Heart left ventricle (tissue), 13 donors: ENCODE results near the gene RCAN3.

Experiments
- POLR2A ChIP-seq, 2 donors: fragments of 450-650 bp; IDR thresholded peaks; one replicate each; pipeline ENCODE4 v1.6.1; 2017; ENCODE audit warnings: antibody characterized with exemption in 2 of 2, mild to moderate bottlenecking in 2 of 2, moderate library complexity in 2 of 2
- TF ChIP-seq, protein P1 (sequence below), 12 donors: fragments of 200-600 bp; sonication (generic) in 4 of 12; IDR thresholded peaks; one replicate each; pipeline versions ENCODE4 v1.5.0 to v1.8.0; 2018 to 2022; ENCODE audit warnings: antibody characterized with exemption in 12 of 12, mild to moderate bottlenecking in 5 of 12
- donor health status: ischemic (EF 13 %, LVEDD 7.1; RV severe dilation, severe dysfunction).
- donor health status: DM: no; HTN: yes; CAD: no.
- donor health status: DM: no; HTN: no; CAD: no.
- donor health status: ischemic (EF 25% LVEDD 6.9; RV normal size, moderate dysfunction).
- donor health status: ischemic (EF 25% LVEDD 5.7; RV mildly dilated, moderate dysfunction).
- donor health status: ischemic (EF 35%, LVEDD 5.7; RV mildly dilated, moderate dysfunction).
- donor health status: nonischemic (EF 11% LVEDD 7.7; RV severe dilation, severe dysfunction).
- donor health status: DM: yes; HTN: yes; CAD: no.
- donor health status: PGD.
- donor health status: ischemic (EF 29% LVEDD 5.4; RV normal size, mild dysfunction).
- donor health status: nonischemic (EF 23%, LVEDD 6.1; RV moderate dilation, normal function).

DNA sequence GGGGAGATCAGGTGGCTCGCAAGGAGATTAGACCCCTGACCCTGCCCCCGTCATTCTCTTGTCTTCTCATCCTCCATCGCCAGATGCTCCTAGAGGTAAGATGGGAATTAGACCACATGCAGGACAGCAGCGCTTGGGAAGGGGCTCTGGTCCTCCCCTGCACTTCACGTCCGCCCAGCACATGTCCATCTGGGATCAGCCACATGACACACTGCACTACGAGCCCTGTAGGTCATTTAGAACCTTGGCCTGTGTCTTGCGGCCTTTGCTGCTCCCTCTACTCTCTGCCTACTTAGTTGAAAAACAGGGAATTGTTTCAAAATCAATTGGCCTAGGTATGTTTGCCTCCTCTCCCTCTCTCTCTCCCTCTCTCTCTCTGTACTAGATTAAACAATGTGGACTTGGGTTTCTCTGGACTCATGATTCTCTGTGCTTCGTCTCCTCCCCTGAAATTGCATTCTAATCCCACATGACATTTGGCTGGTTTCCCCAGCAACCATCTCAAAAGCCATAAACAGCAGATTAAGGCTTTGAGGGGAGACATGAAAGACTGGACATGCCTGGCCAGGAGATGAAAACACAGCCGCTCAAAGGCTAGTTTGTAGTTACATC is 49.4 kb downstream of the RCAN3 start:
- TF ChIP-seq, protein P1, sequence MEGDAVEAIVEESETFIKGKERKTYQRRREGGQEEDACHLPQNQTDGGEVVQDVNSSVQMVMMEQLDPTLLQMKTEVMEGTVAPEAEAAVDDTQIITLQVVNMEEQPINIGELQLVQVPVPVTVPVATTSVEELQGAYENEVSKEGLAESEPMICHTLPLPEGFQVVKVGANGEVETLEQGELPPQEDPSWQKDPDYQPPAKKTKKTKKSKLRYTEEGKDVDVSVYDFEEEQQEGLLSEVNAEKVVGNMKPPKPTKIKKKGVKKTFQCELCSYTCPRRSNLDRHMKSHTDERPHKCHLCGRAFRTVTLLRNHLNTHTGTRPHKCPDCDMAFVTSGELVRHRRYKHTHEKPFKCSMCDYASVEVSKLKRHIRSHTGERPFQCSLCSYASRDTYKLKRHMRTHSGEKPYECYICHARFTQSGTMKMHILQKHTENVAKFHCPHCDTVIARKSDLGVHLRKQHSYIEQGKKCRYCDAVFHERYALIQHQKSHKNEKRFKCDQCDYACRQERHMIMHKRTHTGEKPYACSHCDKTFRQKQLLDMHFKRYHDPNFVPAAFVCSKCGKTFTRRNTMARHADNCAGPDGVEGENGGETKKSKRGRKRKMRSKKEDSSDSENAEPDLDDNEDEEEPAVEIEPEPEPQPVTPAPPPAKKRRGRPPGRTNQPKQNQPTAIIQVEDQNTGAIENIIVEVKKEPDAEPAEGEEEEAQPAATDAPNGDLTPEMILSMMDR (IDR thresholded peaks at IDR 0.05) = no peak
- TF ChIP-seq POLR2A (IDR thresholded peaks at IDR 0.05) = no peak
